CD14-positive monocyte (primary cell): Measurements from ENCODE around the gene PLK1. TPM values are rescaled to one million over a fixed set of nuclear protein-coding genes. Genes with fewer than 3 reads are reported as not detected.

ENCODE experiments used
- DNase-seq, 3 donors: peaks; one replicate each; pipeline ENCODE4 v3.0.0-alpha.2; 2011 to 2022
- H2AFZ ChIP-seq: 2 replicates; pipeline ENCODE4 v1.6.0; 2012; ENCODE audit warnings: mild to moderate bottlenecking, low read depth, low read length, inconsistent platforms; ENCODE audit not compliant: insufficient read depth, poor library complexity, severe bottlenecking
- H3K27ac ChIP-seq, 2 donors: 1 replicate in 1 of 2; 2 replicates in 1 of 2; pipeline ENCODE4 v1.5.1; 2012 to 2013; ENCODE audit warnings: low read length in 2 of 2, control low read depth in 1 of 2, inconsistent platforms in 1 of 2, low read depth in 1 of 2, mild to moderate bottlenecking in 1 of 2
- H3K27me3 ChIP-seq, 2 donors: one replicate each; pipeline versions ENCODE4 v1.6.0 to v1.6.1; 2011 to 2013; ENCODE audit warnings: low read length in 2 of 2; ENCODE audit not compliant: control insufficient read depth in 2 of 2, insufficient read depth in 2 of 2
- H3K36me3 ChIP-seq, 2 donors: replicated peaks in 1 of 2; 1 replicate in 1 of 2; 2 replicates in 1 of 2; pipeline versions ENCODE4 v1.5.1 to v1.6.1; 2012 to 2013; ENCODE audit warnings: low read length in 2 of 2, control low read depth in 1 of 2, inconsistent platforms in 1 of 2, mild to moderate bottlenecking in 1 of 2; ENCODE audit not compliant: insufficient read depth in 2 of 2, control insufficient read depth in 1 of 2
- H3K4me1 ChIP-seq, 2 donors: 1 replicate in 1 of 2; 2 replicates in 1 of 2; pipeline versions ENCODE4 v1.5.1 to v1.6.1; 2012 to 2013; ENCODE audit warnings: low read length in 2 of 2, control low read depth in 1 of 2, inconsistent platforms in 1 of 2, mild to moderate bottlenecking in 1 of 2, moderate library complexity in 1 of 2; ENCODE audit not compliant: insufficient read depth in 2 of 2, control insufficient read depth in 1 of 2
- H3K4me2 ChIP-seq: replicated peaks from 2 replicates; pipeline ENCODE3; 2012; ENCODE audit warnings: low read length, moderate library complexity, mild to moderate bottlenecking; ENCODE audit not compliant: poor library complexity, severe bottlenecking; ENCODE audit errors: extremely low read depth
- H3K4me3 ChIP-seq, 3 experiments: fragments of 200-600 bp in 1 of 3; sonication (generic) in 1 of 3; replicated peaks in 1 of 3; 1 replicate in 2 of 3; 2 replicates in 1 of 3; pipeline ENCODE4 v1.5.1; 2011 to 2013; ENCODE audit warnings: low read length in 3 of 3, mild to moderate bottlenecking in 3 of 3, control low read depth in 2 of 3, low read depth in 2 of 3, inconsistent platforms in 1 of 3, moderate library complexity in 1 of 3
- H3K79me2 ChIP-seq: 2 replicates; pipeline ENCODE4 v1.6.0; 2012; ENCODE audit warnings: mild to moderate bottlenecking, control low read depth, inconsistent platforms, low read length, moderate library complexity; ENCODE audit not compliant: insufficient read depth
- H3K9ac ChIP-seq: 2 replicates; pipeline ENCODE4 v1.6.0; 2017; ENCODE audit warnings: low read length, mild to moderate bottlenecking; ENCODE audit not compliant: insufficient read depth, poor library complexity, severe bottlenecking
- H3K9me3 ChIP-seq, 2 donors: replicated peaks in 1 of 2; 1 replicate in 1 of 2; 2 replicates in 1 of 2; pipeline versions ENCODE4 v1.5.1 to v1.6.1; 2012 to 2013; ENCODE audit warnings: low read length in 2 of 2, control low read depth in 1 of 2; ENCODE audit not compliant: control insufficient read depth in 1 of 2, insufficient read depth in 1 of 2
- H4K20me1 ChIP-seq: 2 replicates; pipeline ENCODE4 v1.6.0; 2012; ENCODE audit warnings: mild to moderate bottlenecking, low read length, control low read depth, moderate library complexity; ENCODE audit not compliant: insufficient read depth
- H3K27ac Mint-ChIP-seq, 7 donors: one replicate each; pipeline ENCODE4 v1.8.0; 2020; ENCODE audit warnings: mild to moderate bottlenecking in 7 of 7, mixed read lengths in 7 of 7, moderate library complexity in 6 of 7, inconsistent platforms in 2 of 7
- H3K27me3 Mint-ChIP-seq, 3 donors: one replicate each; pipeline ENCODE4 v1.8.0; 2021 to 2022; ENCODE audit warnings: low read depth in 3 of 3, mild to moderate bottlenecking in 3 of 3, mixed read lengths in 3 of 3, moderate library complexity in 3 of 3, inconsistent platforms in 1 of 3
- H3K36me3 Mint-ChIP-seq, 2 donors: one replicate each; pipeline ENCODE4 v1.8.0; 2020; ENCODE audit warnings: mixed read lengths in 2 of 2, inconsistent platforms in 1 of 2, mild to moderate bottlenecking in 1 of 2
- H3K4me1 Mint-ChIP-seq: one replicate; pipeline ENCODE4 v1.8.0; 2020; ENCODE audit warnings: mild to moderate bottlenecking, mixed read lengths
- H3K4me3 Mint-ChIP-seq, 2 donors: one replicate each; pipeline ENCODE4 v1.8.0; 2020; ENCODE audit warnings: mild to moderate bottlenecking in 2 of 2, mixed read lengths in 2 of 2, moderate library complexity in 1 of 2
- H3K9me3 Mint-ChIP-seq, 7 donors: one replicate each; pipeline ENCODE4 v1.8.0; 2020 to 2022; ENCODE audit warnings: mixed read lengths in 7 of 7, mild to moderate bottlenecking in 6 of 7, moderate library complexity in 6 of 7, inconsistent platforms in 2 of 7
- CTCF ChIP-seq: fragments of 200-600 bp; IDR thresholded peaks from one replicate; pipeline ENCODE4 v1.8.0; 2022; ENCODE audit warnings: antibody characterized with exemption, mild to moderate bottlenecking
- WGBS: methylation state at CpG from one replicate; pipeline ENCODE4 v1.1.5; 2013; ENCODE audit warnings: missing lambda C conversion rate; ENCODE audit not compliant: insufficient coverage; 5-methylcytosine and 5-hydroxymethylcytosine counted together
- intact Hi-C, 2 donors: fragments of 100-400 bp; cut with micrococcal nuclease; formaldehyde crosslinking; loops; one replicate each; pipeline versions ENCODE4 v1.15.0 to v1.15.1; 2023
- polyA plus RNA-seq, 3 donors: library from polyadenylated mRNA; depleted of rRNA in 1 of 3; unstranded in 2 of 3; stranded (reverse) in 1 of 3; fragments of 300-500 nt in 2 of 3; fragments of >200 nt in 1 of 3; fragmentation: Illumina TruSeq in 2 of 3; gene quantifications; 1 replicate in 2 of 3; 2 replicates in 1 of 3; pipeline ENCODE4 v1.2.3, GENCODE V29; 2012 to 2021

PLK1 gene
- polyA plus RNA-seq, 3 donors: 3.5 TPM; not detected in 2

GRCh38 chr16:23676924-23677480 is 1.7 kb upstream of the PLK1 start:
- H3K27me3 ChIP-seq: no peaks in the 10 kb centered on the region
- WGBS: no CpG with 5 or more reads among the region's 2 CpGs
- H3K79me2 ChIP-seq: peaks cover 37% of the 10 kb centered on the region
- no peak overlapping the region for H3K27ac ChIP-seq
- no peak overlapping the region for H3K27ac Mint-ChIP-seq
- peaks cover 34 to 40% of the 10 kb centered on the region in 2 donors for H3K4me1 ChIP-seq
- peaks cover 10 to 54% of the 10 kb centered on the region in 2 donors for H3K36me3 ChIP-seq
- no peaks in the 10 kb centered on the region for H3K9me3 Mint-ChIP-seq
- H3K4me3 ChIP-seq: no peak overlapping the region
- peaks cover 32 to 36% of the 10 kb centered on the region in 2 donors for H3K36me3 Mint-ChIP-seq
- peaks cover 40% of the 10 kb centered on the region for H3K4me1 Mint-ChIP-seq
- peaks cover 14% of the 10 kb centered on the region for H4K20me1 ChIP-seq
- no peak overlapping the region for H3K4me3 Mint-ChIP-seq
- peaks cover 0 to 2% (median 0%) of the 10 kb centered on the region in 3 donors for H3K27me3 Mint-ChIP-seq
- DNase-seq: no peak
- TF ChIP-seq CTCF: no peak
- no peak overlapping the region for H3K4me2 ChIP-seq
- no peaks in the 10 kb centered on the region for H3K9me3 ChIP-seq
- H3K9ac ChIP-seq: no peak overlapping the region
- intact Hi-C loops: no loop called here
- H2AFZ ChIP-seq: no peak overlapping the region

GRCh38 chr16:23679274-23679985 is 741 bp downstream of the PLK1 start:
- peaks cover 60% of the 10 kb centered on the region for H3K79me2 ChIP-seq
- H3K9me3 ChIP-seq: no peaks in the 10 kb centered on the region
- Mint-ChIP-seq H3K36me3 (peaks cover 34 to 50% of the 10 kb centered on the region in 2 donors), H3K4me1 (peaks cover 43% of the 10 kb centered on the region), H3K9me3 (no peaks in the 10 kb centered on the region), H3K27ac (peak overlapping the region; percentile 56 to 87 (median 76)), H3K27me3 (peaks cover 0 to 2% (median 1%) of the 10 kb centered on the region in 3 donors), H3K4me3 (peak overlapping the region; percentile 80 to 90)
- H3K4me3 ChIP-seq: peak overlapping the region; percentile 48 to 85 (median 72)
- H4K20me1 ChIP-seq: peaks cover 14% of the 10 kb centered on the region
- H3K4me2 ChIP-seq: peak overlapping the region; percentile 94
- peaks cover 13 to 50% of the 10 kb centered on the region in 2 donors for H3K36me3 ChIP-seq
- H3K4me1 ChIP-seq: peaks cover 38 to 44% of the 10 kb centered on the region in 2 donors
- intact Hi-C loops: no loop called here
- H3K27me3 ChIP-seq: no peaks in the 10 kb centered on the region
- H2AFZ ChIP-seq: peak overlapping the region; percentile 79
- H3K9ac ChIP-seq: peak overlapping the region; percentile 64
- H3K27ac ChIP-seq: peak overlapping the region; percentile 3 to 68
- no peak for TF ChIP-seq CTCF
- DNase-seq: peak; percentile 40 to 78 (median 52)
- 4% methylated on average over 22 of the region's 24 CpGs for WGBS
